Measurements from ENCODE around the gene ADARB1.

The ADARB1 gene

GRCh38 chr21:45148316-45148990, 74.1 kb downstream of the ADARB1 start:
- H3K4me3 ChIP-seq (ENCODE audit: low read length): no peak overlapping the region
- no peak for DNase-seq (ENCODE audit: low read depth)
- TF ChIP-seq CTCF (conservative IDR thresholded peaks at IDR 0.05; ENCODE audit: low read depth, low read length): no peak

GRCh38 chr21:45149021-45149420, 74.6 kb downstream of the ADARB1 start:
- DNase-seq (ENCODE audit: low read depth): no peak
- TF ChIP-seq CTCF (conservative IDR thresholded peaks at IDR 0.05; ENCODE audit: low read depth, low read length): no peak
- H3K4me3 ChIP-seq (ENCODE audit: low read length): no peak overlapping the region

DNA sequence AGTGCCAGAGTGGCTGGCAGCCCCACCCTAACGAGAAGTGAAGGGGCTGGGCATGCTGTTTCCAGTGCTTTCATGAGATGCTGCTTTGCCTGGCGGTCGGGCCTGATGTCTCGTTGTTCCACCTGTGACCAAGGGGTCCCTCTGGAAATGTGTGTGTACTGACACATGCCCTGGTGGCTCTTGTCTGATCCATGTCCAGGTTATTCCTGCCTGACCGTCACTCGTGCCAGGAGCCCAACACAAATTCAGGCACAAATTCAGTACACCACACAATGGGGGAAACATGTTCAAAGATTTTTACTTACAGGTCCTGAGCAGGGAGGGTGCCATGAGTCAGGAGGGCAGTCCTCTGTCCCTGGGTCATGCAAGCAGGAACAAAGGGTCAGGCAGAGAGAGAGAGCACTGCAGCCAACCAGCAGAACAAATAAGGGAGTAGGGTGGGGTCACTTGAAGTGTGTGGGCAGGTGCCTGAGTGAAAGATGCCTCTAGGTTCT, 76.3 kb downstream of the ADARB1 start:
- DNase-seq (ENCODE audit: low read depth): no peak
- TF ChIP-seq CTCF (conservative IDR thresholded peaks at IDR 0.05; ENCODE audit: low read depth, low read length): no peak
- H3K4me3 ChIP-seq (ENCODE audit: low read length): no peak overlapping the region

- no peak overlapping the region for H3K4me3 ChIP-seq (ENCODE audit: low read length)
- TF ChIP-seq CTCF (conservative IDR thresholded peaks at IDR 0.05; ENCODE audit: low read depth, low read length): no peak
- DNase-seq (ENCODE audit: low read depth): no peak
These were observed 77.2 kb downstream of the ADARB1 start for GRCh38 chr21:45151445-45152160.

DNA sequence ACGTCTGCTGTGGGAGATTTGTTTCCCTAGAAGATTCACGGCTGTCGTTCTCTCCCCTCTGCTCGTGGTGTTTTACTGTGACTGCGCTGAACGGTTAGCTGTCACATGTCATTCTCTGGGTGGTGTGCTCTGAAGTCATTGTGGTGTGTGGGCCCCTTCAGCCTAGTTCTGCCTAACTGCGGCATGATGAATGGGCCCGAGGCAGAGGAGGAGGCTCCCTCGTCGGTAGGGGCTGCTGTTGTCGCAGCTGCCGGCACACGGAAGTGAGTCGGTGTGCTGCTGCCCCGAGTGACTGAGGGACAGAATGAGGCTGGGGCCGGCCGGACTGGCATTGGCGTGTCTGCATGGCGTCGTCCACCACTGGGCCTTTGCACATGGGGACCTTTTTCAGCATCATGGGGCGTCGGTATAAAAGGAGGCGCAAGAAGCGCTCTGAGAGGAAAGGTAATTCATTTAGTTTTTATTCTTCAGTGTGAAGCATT, 77.9 kb downstream of the ADARB1 start:
- peak; percentile 75 for TF ChIP-seq CTCF (conservative IDR thresholded peaks at IDR 0.05; ENCODE audit: low read depth, low read length)
- H3K4me3 ChIP-seq (ENCODE audit: low read length): no peak overlapping the region
- no peak for DNase-seq (ENCODE audit: low read depth)

DNA sequence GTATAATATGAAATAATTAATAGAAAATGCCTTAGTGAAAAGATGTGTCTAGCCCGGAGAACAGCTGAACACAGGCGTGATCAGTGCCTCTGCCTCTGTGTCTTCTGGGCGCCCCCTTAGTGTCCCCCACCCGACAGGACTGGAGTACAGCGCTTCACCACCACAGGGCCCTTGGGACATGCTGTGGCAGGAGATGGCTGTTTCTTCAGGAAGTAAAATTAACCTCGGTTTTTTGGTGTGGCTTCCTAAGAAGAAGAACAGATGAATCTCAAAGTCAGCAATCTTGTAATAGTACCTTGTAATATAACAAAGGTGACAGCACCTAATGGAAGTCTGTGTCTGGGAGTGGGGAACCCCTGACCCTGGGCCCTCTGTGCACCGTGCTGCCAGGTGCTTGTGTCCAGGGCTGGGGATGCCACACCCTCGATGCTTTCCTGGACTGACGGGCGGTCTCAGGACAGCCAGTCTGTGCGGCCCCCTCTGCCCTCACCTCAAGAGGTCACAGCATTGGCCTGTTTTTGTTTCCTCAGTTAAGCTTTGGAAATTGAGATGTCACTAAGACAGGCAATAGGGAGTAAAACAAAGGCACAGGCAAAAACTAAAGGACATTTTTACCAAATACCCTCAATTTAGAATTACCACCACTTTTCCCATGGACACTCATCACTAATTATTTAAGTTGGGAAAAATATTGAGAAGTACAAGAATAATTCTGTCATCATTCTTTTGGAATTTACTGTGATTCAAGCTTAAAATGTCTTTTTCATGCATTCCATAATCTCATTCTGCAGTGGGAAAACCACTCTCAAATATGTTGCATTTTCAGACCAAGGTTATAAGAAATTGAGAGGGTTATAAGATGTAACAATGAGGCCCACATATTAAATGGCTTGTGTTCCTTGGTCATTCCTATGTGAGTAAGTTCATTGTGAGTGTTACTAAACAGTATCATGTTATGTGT, 79.3 kb downstream of the ADARB1 start:
- TF ChIP-seq CTCF (conservative IDR thresholded peaks at IDR 0.05; ENCODE audit: low read depth, low read length): no peak
- no peak overlapping the region for H3K4me3 ChIP-seq (ENCODE audit: low read length)
- no peak for DNase-seq (ENCODE audit: low read depth)
